Glutamatergic neuron (in vitro differentiated cells): ENCODE data around the gene BUB3. TPM values are rescaled to one million over a fixed set of nuclear protein-coding genes. Genes with fewer than 3 reads are reported as not detected.

Experiments
- DNase-seq: peaks from one replicate; pipeline ENCODE4 v3.0.0; 2022
- H3K27ac Mint-ChIP-seq: one replicate; pipeline ENCODE4 v1.8.0; 2020; ENCODE audit warnings: mild to moderate bottlenecking, mixed read lengths, inconsistent platforms; ENCODE audit not compliant: unreplicated experiment
- H3K27me3 Mint-ChIP-seq: one replicate; pipeline ENCODE4 v1.8.0; 2020; ENCODE audit warnings: mild to moderate bottlenecking, moderate library complexity, mixed read lengths, inconsistent platforms; ENCODE audit not compliant: unreplicated experiment
- H3K36me3 Mint-ChIP-seq: one replicate; pipeline ENCODE4 v1.8.0; 2020; ENCODE audit warnings: mild to moderate bottlenecking, mixed read lengths, inconsistent platforms; ENCODE audit not compliant: unreplicated experiment
- H3K4me1 Mint-ChIP-seq: one replicate; pipeline ENCODE4 v1.8.0; 2020; ENCODE audit warnings: mild to moderate bottlenecking, low read depth, mixed read lengths, inconsistent platforms; ENCODE audit not compliant: unreplicated experiment
- H3K4me3 Mint-ChIP-seq: one replicate; pipeline ENCODE4 v1.8.0; 2020; ENCODE audit warnings: mild to moderate bottlenecking, mixed read lengths, inconsistent platforms; ENCODE audit not compliant: unreplicated experiment
- H3K9me3 Mint-ChIP-seq: one replicate; pipeline ENCODE4 v1.8.0; 2020; ENCODE audit warnings: mild to moderate bottlenecking, moderate library complexity, mixed read lengths, inconsistent platforms; ENCODE audit not compliant: unreplicated experiment
- CTCF ChIP-seq: fragments of 200-600 bp; sonication (generic); IDR thresholded peaks from one replicate; pipeline ENCODE4 v1.5.0; 2021; ENCODE audit not compliant: partially characterized antibody, unreplicated experiment
- total RNA-seq: library from RNA; stranded (reverse); fragmentation: NEBNext Ultra II Directional; extraction: Animal tissue kit (Norgen Biotek cat#: 25700); gene quantifications from one replicate; pipeline ENCODE4 v1.2.1, GENCODE V29; 2021; ENCODE audit not compliant: unreplicated experiment

BUB3 gene
- total RNA-seq, 1 donor from 2014 or later = 81.1 TPM

DNA sequence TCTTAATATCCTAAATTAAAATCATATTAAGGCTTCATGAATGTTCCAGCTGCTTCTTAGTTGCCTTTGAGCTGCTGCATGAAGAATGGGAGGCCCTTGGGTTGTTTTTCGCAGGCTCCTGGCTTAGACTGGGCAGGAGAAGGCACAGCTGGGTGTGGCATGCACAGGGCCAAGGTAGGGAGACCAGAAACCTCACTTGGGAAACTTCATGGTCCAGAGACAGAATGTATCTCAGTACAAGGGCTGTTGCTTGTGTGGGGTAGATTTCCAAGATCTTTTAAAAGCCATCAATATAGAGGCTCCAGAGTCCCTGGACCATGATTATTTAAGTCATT is 49.9 kb downstream of the BUB3 start:
- peaks cover 7% of the 10 kb centered on the region for H3K27me3 Mint-ChIP-seq
- no peak for TF ChIP-seq CTCF

GRCh38 chr10:123205041-123205440 is 50.8 kb downstream of the BUB3 start:
- Mint-ChIP-seq H3K4me1 (peaks cover 6% of the 10 kb centered on the region), H3K36me3 (peaks cover 5% of the 10 kb centered on the region), H3K27me3 (peaks cover 7% of the 10 kb centered on the region), H3K9me3 (peaks cover 1% of the 10 kb centered on the region), H3K4me3 (no peak overlapping the region), H3K27ac (no peak overlapping the region)
- DNase-seq = no peak
- no peak for TF ChIP-seq CTCF

More for the DNA sequence above, 49.9 kb downstream of the BUB3 start:
- Mint-ChIP-seq H3K27ac (no peak overlapping the region), H3K9me3 (peaks cover 1% of the 10 kb centered on the region), H3K4me1 (peaks cover 6% of the 10 kb centered on the region), H3K4me3 (no peak overlapping the region), H3K36me3 (peaks cover 5% of the 10 kb centered on the region)
- DNase-seq = no peak

GRCh38 chr10:123212063-123212462 is 57.9 kb downstream of the BUB3 start:
- no peak for DNase-seq
- H3K27me3 Mint-ChIP-seq = no peaks in the 10 kb centered on the region
- no peak overlapping the region for H3K27ac Mint-ChIP-seq
- no peak for TF ChIP-seq CTCF
- no peaks in the 10 kb centered on the region for H3K9me3 Mint-ChIP-seq
- peaks cover 2% of the 10 kb centered on the region for H3K4me1 Mint-ChIP-seq
- no peaks in the 10 kb centered on the region for H3K36me3 Mint-ChIP-seq
- H3K4me3 Mint-ChIP-seq = no peak overlapping the region

GRCh38 chr10:123212640-123213039 is 58.4 kb downstream of the BUB3 start:
- H3K4me3 Mint-ChIP-seq = no peak overlapping the region
- TF ChIP-seq CTCF = no peak

GRCh38 chr10:123213192-123213591 is 59.0 kb downstream of the BUB3 start:
- H3K27ac Mint-ChIP-seq = no peak overlapping the region
- H3K9me3 Mint-ChIP-seq = no peaks in the 10 kb centered on the region
- no peak for DNase-seq
- no peaks in the 10 kb centered on the region for H3K36me3 Mint-ChIP-seq
- peaks cover 2% of the 10 kb centered on the region for H3K4me1 Mint-ChIP-seq
- no peak for TF ChIP-seq CTCF
- H3K4me3 Mint-ChIP-seq = no peak overlapping the region
- no peaks in the 10 kb centered on the region for H3K27me3 Mint-ChIP-seq

More at GRCh38 chr10:123212640-123213039, 58.4 kb downstream of the BUB3 start:
- DNase-seq = no peak
- Mint-ChIP-seq H3K4me1 (peaks cover 2% of the 10 kb centered on the region), H3K36me3 (no peaks in the 10 kb centered on the region), H3K9me3 (no peaks in the 10 kb centered on the region), H3K27ac (no peak overlapping the region), H3K27me3 (no peaks in the 10 kb centered on the region)

Other genes starting within 250 kb of the BUB3 start
- gene FAM24A, start 243.8 kb upstream of the BUB3 start, total RNA-seq = not detected
- gene C10orf88, start 200.2 kb upstream of the BUB3 start, total RNA-seq = 14.0 TPM
- 3.8 TPM for gene PSTK, start 174.0 kb upstream of the BUB3 start, total RNA-seq
- 9.5 TPM for gene IKZF5, start 145.6 kb upstream of the BUB3 start, total RNA-seq
- gene ACADSB, start 145.4 kb upstream of the BUB3 start, total RNA-seq = 9.9 TPM
- not detected for gene HMX3, start 18.4 kb upstream of the BUB3 start, total RNA-seq
- gene HMX2, start 6.3 kb upstream of the BUB3 start, total RNA-seq = not detected